Measurements from ENCODE around the gene CHI3L1.
A peak's percentile ranks its signal among the peaks of the same experiment; 100 is the strongest.
"Not testable (repeated sequence)": the region's sequence is repeated elsewhere in the genome, so short reads cannot be mapped to it uniquely, and the experiment has no call there.

The CHI3L1 gene

DNA sequence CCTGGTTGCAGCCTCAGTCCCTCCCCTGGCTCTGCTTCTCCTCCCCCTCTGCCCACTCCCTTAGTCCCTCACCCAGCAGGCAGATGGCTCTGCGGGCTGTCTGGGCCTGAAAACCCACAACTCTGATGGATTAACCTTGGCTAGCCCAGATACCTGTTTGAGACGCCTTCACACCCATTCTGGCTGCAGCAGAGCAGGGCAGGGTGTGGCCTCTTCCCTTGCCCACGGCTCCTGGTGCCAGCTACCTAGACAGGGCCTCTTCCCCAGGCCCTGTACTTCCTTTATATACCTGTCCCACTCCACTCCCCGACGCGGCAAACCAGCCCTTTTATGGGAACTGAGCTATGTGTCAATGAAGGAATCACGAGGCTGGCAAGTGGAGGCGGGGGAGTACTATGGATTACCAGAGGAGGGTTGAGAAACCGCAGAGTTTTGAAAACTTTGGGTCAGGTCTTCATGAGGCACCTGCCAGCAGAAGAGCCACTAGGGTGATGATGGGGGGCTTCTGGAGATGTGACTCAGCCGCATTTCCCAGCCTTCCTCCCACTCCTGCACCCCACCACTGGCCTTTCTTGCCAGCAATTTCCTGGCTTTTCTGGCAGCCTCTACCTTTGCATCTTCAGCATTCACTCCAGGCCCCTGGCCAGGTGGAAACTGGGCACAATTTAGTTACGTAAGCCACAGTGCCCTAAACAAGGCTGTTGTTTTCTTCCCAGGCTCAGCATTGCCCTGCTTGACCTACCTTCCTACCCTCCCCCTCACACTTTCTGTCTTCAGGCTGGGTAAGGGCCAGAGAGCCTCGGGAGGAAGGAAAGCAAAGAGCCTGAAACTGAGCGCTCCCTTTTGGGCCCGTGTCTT, at the start of gene CHI3L1:
CHI3L1 (minus strand) TSS at position 259 of the 858 bp plus-strand sequence; CDS start at position 178, 81 bp downstream.
- DNase-seq (ENCODE audit: low read depth), result peak; percentile 58
- H3K4me3 ChIP-seq (ENCODE audit: control insufficient read depth, low read depth, low read length), result no peak within 1 kb of the TSS
- TF ChIP-seq, protein P1, sequence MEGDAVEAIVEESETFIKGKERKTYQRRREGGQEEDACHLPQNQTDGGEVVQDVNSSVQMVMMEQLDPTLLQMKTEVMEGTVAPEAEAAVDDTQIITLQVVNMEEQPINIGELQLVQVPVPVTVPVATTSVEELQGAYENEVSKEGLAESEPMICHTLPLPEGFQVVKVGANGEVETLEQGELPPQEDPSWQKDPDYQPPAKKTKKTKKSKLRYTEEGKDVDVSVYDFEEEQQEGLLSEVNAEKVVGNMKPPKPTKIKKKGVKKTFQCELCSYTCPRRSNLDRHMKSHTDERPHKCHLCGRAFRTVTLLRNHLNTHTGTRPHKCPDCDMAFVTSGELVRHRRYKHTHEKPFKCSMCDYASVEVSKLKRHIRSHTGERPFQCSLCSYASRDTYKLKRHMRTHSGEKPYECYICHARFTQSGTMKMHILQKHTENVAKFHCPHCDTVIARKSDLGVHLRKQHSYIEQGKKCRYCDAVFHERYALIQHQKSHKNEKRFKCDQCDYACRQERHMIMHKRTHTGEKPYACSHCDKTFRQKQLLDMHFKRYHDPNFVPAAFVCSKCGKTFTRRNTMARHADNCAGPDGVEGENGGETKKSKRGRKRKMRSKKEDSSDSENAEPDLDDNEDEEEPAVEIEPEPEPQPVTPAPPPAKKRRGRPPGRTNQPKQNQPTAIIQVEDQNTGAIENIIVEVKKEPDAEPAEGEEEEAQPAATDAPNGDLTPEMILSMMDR (conservative IDR thresholded peaks at IDR 0.05; ENCODE audit: control insufficient read depth, insufficient read depth, low read depth, low read length), result no peak

GRCh38 chr1:203234901-203235300, 48.4 kb upstream of the CHI3L1 start:
- not testable (repeated sequence) for H3K4me3 ChIP-seq (ENCODE audit: control insufficient read depth, low read depth, low read length); DNase-seq (ENCODE audit: low read depth)

DNA sequence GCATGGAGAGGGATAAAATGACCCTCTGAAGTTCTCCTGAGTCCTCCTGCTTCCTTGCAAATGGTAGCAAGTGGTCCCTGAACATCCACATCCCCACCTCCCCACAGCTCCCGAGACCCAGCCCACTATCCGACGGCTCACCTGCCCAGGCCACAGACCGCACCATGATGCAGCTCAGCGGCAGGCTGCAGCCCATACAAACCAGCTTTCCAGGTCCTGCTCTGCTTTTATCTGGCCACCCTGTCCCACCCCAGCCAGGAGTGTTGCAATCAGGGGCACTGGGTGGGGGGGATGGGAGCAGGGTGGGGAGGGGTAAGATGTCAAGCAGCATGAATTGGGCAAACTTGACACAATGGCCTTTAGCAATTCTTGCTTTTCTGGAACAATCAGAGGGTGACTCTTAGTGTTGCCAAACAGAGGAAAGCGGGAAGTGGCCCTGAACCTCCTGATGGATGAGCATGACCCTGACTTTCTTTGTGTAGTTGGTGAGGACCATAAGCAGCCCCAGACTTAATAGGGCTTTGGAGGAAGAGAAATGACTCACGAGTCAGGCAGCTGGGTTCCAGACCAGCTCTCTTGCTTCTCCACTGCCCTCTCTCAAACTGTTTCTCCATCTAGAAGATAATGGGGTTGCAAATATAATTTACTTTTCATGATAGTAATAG, 43.1 kb upstream of the CHI3L1 start, which contains the start of gene CHIT1:
CHIT1 (minus strand) TSS at position 203 of the 665 bp plus-strand sequence; CDS start at position 166, 37 bp downstream.
- H3K4me3 ChIP-seq (ENCODE audit: control insufficient read depth, low read depth, low read length), result no peak within 1 kb of the TSS
- DNase-seq (ENCODE audit: low read depth), result peak; percentile 34
- TF ChIP-seq, protein P1 (conservative IDR thresholded peaks at IDR 0.05; ENCODE audit: control insufficient read depth, insufficient read depth, low read depth, low read length), result no peak

DNA sequence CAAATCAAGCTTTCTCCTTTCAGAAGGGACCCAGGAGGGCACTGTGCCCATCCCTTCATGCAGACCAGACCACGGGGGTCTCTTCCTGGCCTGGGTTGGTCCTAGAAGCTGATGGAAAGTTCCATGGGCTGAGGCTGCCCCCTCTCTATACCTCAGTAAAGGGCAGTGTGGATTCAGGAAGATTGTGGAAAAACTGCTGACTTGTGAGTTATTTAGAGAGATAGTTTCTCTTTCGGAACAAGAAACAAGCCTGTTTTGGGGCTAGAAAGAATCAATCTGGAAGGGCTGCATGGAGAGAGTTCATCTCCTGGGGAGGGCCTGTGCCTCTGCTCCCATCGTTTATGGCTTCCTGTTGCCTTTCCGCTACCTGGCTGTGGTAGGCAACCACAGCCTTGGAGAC, 42.2 kb upstream of the CHI3L1 start:
- no peak for DNase-seq (ENCODE audit: low read depth)
- no peak overlapping the region for H3K4me3 ChIP-seq (ENCODE audit: control insufficient read depth, low read depth, low read length)
- TF ChIP-seq, protein P1 (conservative IDR thresholded peaks at IDR 0.05; ENCODE audit: control insufficient read depth, insufficient read depth, low read depth, low read length), result no peak

- no peak overlapping the region for H3K4me3 ChIP-seq (ENCODE audit: control insufficient read depth, low read depth, low read length)
- TF ChIP-seq, protein P1 (conservative IDR thresholded peaks at IDR 0.05; ENCODE audit: control insufficient read depth, insufficient read depth, low read depth, low read length), result no peak
- no peak for DNase-seq (ENCODE audit: low read depth)
Observed at GRCh38 chr1:203227371-203228083, 41.0 kb upstream of the CHI3L1 start.

DNA sequence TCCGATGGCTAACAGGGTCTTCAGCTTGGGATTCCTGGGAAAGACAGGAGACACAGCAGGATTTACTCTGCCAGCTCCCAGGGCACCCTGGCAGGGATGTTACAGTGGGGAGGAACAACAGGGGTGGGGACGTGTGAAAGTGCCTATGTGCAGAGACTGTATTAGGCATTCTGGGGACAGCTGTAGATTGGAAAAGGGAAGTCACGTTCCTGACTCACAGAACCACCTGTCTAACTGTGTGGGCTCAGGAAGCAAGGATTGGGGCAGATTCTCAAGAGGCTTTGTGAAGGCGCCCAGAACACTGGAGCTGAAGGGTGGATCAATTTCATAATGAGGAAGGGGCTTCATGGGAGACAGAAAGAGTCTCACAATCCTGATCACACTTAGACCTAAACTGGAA, 38.6 kb upstream of the CHI3L1 start:
- TF ChIP-seq, protein P1 (conservative IDR thresholded peaks at IDR 0.05; ENCODE audit: control insufficient read depth, insufficient read depth, low read depth, low read length), result no peak
- no peak overlapping the region for H3K4me3 ChIP-seq (ENCODE audit: control insufficient read depth, low read depth, low read length)
- no peak for DNase-seq (ENCODE audit: low read depth)
